ENCODE measurements around the gene IMPA2.

IMPA2 gene

GRCh38 chr18:12079491-12080237, 98.4 kb downstream of the IMPA2 start:
- TF ChIP-seq POLR2A (IDR thresholded peaks at IDR 0.05; ENCODE audit: extremely low read depth, insufficient read length), result no peak
- no peak for TF ChIP-seq CTCF (IDR thresholded peaks at IDR 0.05; ENCODE audit: low read depth, low read length)
- no peak for TF ChIP-seq MAX (IDR thresholded peaks at IDR 0.05; ENCODE audit: low read depth, low read length)
- TF ChIP-seq MYC (IDR thresholded peaks at IDR 0.05; ENCODE audit: low read depth, low read length), result no peak
- no peak overlapping the region for H3K4me3 ChIP-seq (ENCODE audit: low read depth, low read length)
- no peak for DNase-seq (ENCODE audit: low read depth)
